Measurements from ENCODE around the gene ALG3.

ALG3 gene

GRCh38 chr3:184259878-184260723, 11.3 kb upstream of the ALG3 start:
- peak; percentile 54 for DNase-seq (ENCODE audit: low spot score)

GRCh38 chr3:184259396-184259877, 10.7 kb upstream of the ALG3 start:
- no peak for DNase-seq (ENCODE audit: low spot score)

- no peak for DNase-seq (ENCODE audit: low spot score)
Measured at GRCh38 chr3:184258926-184259325, 10.2 kb upstream of the ALG3 start.

GRCh38 chr3:184257083-184257915, 8.5 kb upstream of the ALG3 start:
- no peak for DNase-seq (ENCODE audit: low spot score)

- no peak for DNase-seq (ENCODE audit: low spot score)
Measured at GRCh38 chr3:184255291-184256039, 6.7 kb upstream of the ALG3 start.

GRCh38 chr3:184250167-184250828, 1.5 kb upstream of the ALG3 start:
- DNase-seq (ENCODE audit: low spot score): peak; percentile 95

GRCh38 chr3:184249412-184250166, 827 bp upstream of the ALG3 start, which contains the start of gene EEF1AKMT4:
Gene EEF1AKMT4, plus strand, starts transcription at chr3:184249672. Its CDS starts 23 bp downstream, at chr3:184249695.
- peak; percentile 99 for DNase-seq (ENCODE audit: low spot score)

- no peak for DNase-seq (ENCODE audit: low spot score)
Measured at GRCh38 chr3:184242297-184242685, 6.5 kb downstream of the ALG3 start.

- no peak for DNase-seq (ENCODE audit: low spot score)
Measured at GRCh38 chr3:184241447-184242296, 7.1 kb downstream of the ALG3 start.

GRCh38 chr3:184241141-184241446, 7.7 kb downstream of the ALG3 start:
- no peak for DNase-seq (ENCODE audit: low spot score)

GRCh38 chr3:184240384-184241140, 8.2 kb downstream of the ALG3 start:
- DNase-seq (ENCODE audit: low spot score): no peak

- no peak for DNase-seq (ENCODE audit: low spot score)
Measured at GRCh38 chr3:184239708-184240107, 9.1 kb downstream of the ALG3 start.

- DNase-seq (ENCODE audit: low spot score): no peak
Measured at GRCh38 chr3:184239221-184239620, 9.5 kb downstream of the ALG3 start.

- no peak for DNase-seq (ENCODE audit: low spot score)
Measured at GRCh38 chr3:184238246-184238818, 10.4 kb downstream of the ALG3 start.

- DNase-seq (ENCODE audit: low spot score): no peak
Measured at GRCh38 chr3:184237807-184238206, 11.0 kb downstream of the ALG3 start.

GRCh38 chr3:184237211-184237610, 11.6 kb downstream of the ALG3 start:
- DNase-seq (ENCODE audit: low spot score): no peak

- no peak for DNase-seq (ENCODE audit: low spot score)
Measured at GRCh38 chr3:184236636-184237035, 12.1 kb downstream of the ALG3 start.

GRCh38 chr3:184236033-184236410, 12.7 kb downstream of the ALG3 start:
- no peak for DNase-seq (ENCODE audit: low spot score)

All from SW480 (cell line).